Measurements from ENCODE around the gene SPTBN1.

Gene SPTBN1

GRCh38 chr2:54455563-54456361, at the start of gene SPTBN1:
SPTBN1 (plus strand) TSS chr2:54456327; CDS start chr2:54526419, 70,092 bp downstream.
- peak; percentile 88 for DNase-seq

DNA sequence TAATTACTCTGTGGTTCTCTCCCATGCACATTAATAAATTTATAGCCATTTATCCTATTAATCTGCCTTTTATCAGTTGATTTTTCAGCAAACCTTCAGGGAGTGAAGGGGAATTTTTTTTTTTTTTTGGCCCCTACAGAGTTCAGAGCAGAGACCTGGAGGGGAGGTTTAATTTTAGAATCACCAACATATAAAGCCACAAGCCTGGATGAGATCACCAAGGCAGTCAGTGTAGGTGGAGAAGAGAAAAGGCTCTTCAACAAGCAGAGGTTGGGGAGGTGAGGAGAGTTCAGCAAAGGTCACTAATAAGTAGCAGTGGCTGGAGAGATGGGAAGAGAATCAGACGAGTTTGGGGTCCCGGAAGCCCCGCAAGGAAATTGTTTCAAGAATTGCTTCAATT, 48.4 kb upstream of the SPTBN1 start:
- DNase-seq, result no peak

DNA sequence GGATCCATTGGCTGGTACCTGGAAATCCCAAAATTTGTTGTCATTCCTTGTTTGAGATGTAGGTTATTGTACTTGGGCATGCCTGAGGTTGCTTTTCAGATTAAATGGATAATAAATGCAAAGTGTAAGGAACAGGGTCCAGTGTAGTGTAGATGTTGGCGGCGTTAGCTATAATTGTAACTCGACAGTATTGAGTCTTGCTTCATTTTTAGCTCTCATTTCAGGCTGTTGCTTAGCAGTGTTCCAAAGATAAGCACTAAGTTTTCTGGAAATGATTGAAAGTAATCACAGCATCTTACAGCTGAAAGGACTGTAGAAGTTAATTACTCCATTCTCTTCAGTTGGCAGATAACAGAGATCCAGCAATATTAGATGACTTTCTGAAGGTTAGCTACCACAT, 47.8 kb upstream of the SPTBN1 start:
- DNase-seq, result no peak

DNA sequence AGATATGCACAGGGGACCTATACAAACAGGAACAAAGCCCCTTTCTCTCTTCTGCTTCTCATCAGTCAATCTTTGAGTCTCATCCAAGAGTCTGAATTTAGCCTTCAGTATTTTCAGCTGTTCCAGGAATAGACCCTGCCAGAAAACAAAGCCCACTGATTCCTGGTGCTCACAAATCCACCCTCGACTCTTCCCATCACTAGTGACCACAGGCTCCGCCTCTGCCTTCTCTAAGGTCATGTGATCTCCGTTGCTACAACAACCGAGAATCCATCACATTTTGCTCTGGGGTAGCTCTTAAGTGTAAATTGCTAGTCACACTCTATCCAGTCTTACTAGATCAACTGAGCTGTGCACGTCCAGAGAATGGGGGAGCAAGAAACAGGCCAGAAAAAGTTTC, 46.4 kb upstream of the SPTBN1 start:
- DNase-seq, result no peak

- no peak for DNase-seq
Measured at GRCh38 chr2:54411801-54412354, 44.2 kb upstream of the SPTBN1 start.

DNA sequence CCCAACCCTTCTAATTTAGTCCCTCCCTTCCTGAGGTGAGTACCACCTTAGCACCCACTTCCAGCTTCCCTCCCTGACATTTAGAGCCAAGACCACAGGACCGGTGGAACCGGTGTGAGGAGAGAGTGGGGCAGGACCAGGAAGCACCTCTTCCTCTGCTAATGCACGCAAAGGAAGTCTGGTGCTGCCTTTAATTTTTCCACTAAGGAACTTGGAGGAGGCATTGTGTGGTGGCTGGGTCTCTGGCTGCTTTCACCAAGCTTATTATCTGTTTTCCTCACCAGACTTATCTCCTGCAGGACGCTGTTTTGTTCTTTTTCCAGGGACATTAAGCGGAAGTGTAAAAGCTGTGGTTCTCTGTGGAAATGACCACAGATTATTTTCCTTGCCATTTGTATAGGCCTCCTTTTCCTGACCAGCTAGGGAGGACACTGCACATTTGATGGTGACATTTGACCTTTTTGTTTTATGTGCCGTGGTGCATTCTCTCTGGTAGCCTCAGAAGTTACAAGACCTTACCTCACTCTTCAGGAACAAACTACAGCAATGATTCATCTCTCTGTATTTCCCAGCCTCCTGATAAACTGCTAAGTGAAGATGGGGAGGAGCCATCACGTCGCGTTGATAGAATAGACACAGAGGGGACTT, 39.8 kb upstream of the SPTBN1 start:
- DNase-seq, result no peak

- DNase-seq, result no peak
Measured at GRCh38 chr2:54416938-54417337, 39.2 kb upstream of the SPTBN1 start.

DNA sequence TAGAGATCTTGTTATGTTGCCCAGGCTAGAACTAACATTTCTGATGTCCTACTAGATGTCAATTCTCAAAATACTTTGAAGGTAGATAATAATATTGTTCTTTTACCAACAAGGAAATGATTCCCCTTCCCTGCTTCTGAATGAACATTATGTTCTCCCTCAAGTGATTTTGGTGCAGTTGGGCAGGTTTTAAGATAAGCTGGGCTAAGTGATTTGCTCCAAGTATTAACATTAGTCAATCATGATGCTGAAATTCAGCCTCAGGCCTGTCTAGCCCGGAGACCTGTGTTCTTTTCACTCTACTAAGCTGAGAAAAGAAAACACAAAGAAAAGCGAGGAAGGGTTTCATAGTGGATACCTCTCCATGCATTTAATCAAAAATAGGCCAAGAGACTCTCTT, 38.5 kb upstream of the SPTBN1 start:
- DNase-seq, result no peak

- no peak for DNase-seq
Measured at GRCh38 chr2:54419388-54419787, 36.7 kb upstream of the SPTBN1 start.

GRCh38 chr2:54419855-54420523, 36.1 kb upstream of the SPTBN1 start:
- DNase-seq, result no peak

DNA sequence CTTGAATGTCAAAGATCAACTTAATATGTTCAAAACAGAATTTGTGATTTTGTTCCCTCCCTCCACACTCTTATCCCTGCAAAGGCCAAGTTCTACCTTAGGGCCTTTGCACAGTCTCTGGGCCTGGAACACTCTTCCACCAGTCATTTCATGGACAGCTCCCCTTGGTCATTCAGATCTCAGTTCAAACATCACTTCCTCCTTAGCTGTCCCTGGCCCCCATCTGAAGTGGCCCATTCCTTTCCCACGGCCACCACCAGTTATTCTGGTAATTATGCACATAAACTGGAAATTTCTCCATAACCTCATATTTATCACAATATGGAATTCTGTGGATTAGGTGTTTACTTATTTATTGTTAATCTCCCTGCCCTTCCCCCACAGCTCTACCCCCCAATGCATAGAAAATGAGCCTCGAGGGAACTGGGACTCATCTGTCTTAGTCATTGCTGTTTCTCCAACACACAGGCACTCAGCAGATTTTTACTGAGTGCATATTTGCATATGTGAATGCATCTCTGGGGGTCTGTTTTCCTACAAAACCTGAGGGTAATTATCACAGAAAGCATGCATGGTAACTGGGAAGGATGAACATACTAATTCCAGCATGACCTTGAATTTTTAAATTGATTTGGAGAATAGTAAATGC, 35.5 kb upstream of the SPTBN1 start:
- no peak for DNase-seq

DNA sequence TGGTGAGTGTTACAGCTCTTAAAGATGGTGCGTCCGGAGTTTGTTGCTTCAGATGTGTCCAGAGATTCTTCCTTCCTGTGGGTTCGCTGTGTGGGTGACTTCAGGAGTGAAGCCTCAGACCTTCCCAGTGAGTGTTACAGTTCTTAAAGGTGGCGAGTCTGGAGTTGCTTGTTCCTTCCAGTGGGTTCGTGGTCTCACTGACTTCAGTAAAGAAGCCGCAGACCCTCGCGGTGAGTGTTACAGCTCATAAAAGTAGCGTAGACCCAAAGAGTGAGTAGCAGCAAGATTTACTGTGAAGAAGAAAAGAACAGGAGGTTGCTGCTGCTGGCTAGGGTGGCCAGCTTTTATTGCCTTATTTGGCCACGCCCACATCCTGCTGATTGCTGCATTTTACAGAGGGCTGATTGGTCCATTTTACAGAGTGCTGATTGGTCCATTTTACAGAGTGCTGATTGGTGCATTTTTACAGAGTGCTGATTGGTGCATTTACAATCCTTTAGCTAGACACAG, 34.0 kb upstream of the SPTBN1 start:
- no peak for DNase-seq

DNA sequence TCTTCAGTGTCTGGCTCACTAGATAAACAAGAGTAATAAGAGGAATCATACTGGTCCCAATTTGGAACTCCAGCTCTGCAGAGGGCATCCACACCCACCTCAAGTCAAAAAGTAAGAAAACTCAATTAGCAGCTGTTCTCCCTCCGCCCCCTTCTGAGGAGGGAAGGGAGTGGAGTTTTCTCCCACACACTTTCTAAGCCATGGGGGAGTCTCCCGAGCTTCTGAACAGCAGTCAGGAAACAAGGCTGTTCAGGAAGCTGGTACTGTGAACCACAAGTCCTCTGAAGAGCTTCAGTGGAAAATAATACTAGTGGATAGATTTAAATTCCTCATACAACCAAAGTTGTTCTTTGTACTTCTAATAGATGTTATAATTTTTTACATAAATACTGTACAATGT, 32.9 kb upstream of the SPTBN1 start:
- no peak for DNase-seq

DNA sequence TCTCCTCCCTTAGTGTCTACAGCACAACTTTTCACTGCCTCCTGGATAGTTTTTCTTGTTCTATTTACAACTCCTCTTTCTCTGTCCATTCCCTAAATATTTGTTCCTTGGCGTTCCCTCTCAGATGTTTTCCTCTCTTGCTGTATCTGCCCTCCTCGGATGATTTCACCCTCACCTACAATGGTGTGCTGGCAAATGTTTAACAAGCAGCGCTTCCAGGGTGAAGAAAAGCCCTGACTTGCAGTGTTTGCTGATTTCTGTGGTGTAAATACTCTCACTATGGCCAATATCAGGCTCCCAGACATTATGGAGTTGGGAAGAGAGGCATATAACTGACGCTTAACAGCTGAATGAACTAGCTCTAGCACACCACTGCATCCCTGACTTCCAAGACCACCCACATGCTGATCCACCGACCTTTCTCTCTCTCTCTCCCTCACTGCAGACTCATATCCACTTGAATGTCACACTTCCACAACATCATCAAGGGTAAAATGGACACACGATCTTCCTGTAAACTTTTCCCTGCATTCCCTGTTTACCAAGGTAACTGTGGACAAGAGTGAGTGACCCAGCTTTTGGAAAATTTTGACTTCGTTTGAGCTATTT, 31.5 kb upstream of the SPTBN1 start:
- DNase-seq, result no peak

- no peak for DNase-seq
Measured at GRCh38 chr2:54428108-54428831, 27.9 kb upstream of the SPTBN1 start.

DNA sequence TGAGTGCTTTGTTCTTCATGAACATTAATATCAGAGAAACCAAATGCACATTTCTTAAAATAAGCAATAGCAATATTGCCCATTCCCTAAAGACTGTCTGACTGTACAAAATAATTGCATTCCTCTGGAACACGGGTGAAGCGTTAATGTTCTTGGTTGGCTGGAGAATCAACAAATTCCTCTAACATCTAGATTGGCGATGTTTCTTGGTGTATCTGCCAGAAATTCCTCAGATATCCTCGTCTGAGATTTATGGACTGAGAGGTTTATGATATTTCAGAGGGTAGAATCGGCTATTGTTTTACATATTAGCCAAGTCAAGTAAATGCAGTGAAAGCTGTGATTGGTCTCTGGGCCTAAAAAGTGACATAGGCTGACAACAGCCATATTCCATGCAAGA, 27.1 kb upstream of the SPTBN1 start:
- DNase-seq, result no peak

DNA sequence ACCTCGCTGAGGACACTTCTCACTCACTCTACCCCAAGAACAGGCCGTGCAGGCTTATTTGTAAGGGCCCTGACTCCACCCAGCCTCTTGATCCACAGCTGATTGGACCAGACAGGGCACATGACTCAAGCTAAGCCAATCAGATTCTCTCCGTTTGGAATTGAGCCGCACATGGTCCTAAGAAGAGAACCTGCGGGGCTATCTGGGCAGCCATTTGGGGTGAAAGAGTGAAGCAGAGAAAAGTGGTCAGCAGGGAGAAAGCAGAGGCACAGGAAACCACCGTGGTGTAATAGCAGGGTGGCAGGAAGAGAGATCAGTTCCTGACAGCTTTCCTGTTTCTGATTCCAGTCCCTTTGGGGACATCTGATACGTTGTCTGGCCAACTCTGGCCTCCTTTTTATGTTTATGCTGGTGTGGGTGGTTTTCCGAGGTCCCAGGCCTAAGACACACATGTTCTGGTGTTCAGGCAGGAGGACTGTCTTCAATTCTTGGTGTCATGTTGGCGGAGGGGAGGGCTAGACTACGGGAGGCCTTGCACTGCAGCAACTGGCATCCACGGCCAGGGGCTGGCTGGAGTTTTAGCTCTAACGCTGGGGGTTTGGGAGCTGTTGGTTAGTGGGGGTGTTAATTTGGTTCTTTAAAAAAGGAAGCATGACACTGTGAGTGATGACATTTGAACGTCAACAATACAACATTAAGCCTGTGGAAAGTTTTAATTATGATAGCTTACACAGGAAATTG, 26.1 kb upstream of the SPTBN1 start:
- no peak for DNase-seq

DNA sequence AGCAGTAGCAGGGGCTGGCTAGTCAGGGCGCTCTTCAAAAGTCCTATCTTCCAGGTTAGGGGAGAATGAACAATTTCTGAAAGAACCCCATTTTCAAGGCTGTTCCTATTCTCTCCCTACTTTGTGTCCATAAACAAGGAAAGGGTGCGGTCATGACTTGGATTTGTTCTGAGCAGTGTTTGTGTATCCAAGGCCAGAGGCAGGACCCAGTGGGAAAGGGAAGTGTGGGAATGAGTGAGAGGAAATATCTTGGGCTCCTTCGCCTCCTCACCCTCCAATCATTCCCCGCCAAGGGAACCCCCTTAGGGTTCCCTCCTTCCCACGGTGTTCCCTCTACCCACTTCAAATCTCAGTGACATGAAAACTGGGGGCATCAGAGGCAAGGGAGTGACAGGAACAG, 25.5 kb upstream of the SPTBN1 start:
- no peak for DNase-seq

DNA sequence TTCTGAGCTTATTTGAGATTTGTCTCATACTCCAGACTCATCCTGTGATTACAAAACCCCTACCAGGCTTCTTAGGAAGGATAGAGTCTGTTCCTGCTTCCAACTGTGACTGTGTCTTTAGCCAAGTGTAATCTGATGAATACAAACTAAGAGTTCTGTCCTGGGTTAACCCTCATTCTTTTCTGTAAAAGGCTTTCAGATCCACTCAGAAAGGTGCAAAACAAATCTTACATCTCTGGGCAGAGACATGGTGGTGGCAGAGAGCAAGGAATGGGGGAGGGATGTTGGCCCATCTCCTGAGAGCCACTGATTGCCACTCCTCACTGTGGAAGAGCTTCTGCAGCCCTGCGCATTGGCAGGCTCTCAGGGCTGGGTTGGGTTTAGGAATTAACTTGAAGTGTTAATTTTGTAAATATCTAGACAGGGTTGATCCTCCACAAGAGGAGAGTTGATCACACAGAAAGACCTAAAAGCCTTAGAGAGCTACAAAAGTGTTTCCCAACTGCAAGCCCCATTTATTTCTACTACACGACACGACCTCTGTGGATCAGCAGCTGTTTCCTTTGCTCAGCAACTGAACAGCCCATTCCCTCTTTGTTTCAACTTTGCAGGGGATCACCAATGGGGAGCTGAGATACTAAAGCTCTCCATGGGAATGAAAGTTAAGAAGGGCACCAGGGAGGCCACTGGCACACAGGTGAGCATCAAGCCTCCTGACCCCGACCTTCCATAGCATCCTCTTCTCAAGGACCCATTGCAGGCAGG, 23.7 kb upstream of the SPTBN1 start:
- no peak for DNase-seq

DNA sequence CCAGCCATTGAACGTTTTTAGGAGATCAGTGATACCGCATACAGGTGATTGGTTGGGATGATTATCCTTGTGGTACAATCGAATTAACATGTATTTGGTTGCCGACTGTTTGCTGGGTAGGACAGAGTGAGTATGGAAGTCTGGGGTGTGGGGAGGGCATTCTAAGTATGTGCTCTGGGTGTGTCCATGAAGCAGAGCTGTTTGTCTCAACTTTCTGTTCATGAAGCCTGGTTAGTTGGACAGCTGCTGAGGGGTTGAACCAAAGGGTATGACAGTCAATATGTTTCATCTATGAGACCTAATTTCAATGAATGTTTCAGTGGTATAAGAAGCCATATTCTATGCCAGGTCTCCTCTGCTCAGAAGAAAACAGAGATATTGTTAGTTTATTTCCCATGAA, 21.9 kb upstream of the SPTBN1 start:
- no peak for DNase-seq

Data from NCI-H774 (cell line).